Epithelial cell of proximal tubule (primary cell): Measurements from ENCODE around the gene OR1E1. TPM values are rescaled to one million over a fixed set of nuclear protein-coding genes. Genes with fewer than 3 reads are reported as not detected.
"Not testable (repeated sequence)": the region's sequence is repeated elsewhere in the genome, so short reads cannot be mapped to it uniquely, and the experiment has no call there.

Source experiments
- DNase-seq: peaks from one replicate; pipeline ENCODE4 v3.0.0-alpha.2; 2011; ENCODE audit warnings: low read depth
- H3K4me3 ChIP-seq: 2 replicates; pipeline ENCODE4 v1.5.1; 2011; ENCODE audit warnings: low read depth, mild to moderate bottlenecking, low read length
- total RNA-seq: library from RNA; depleted of rRNA; stranded (reverse); fragments of >200 nt; gene quantifications from 2 replicates; pipeline ENCODE4 v1.2.3, GENCODE V29; 2015
- TF ChIP-seq, protein P1 (sequence below): conservative IDR thresholded peaks from 2 replicates; pipeline ENCODE4 v1.5.1; 2012; ENCODE audit warnings: low read depth, mild to moderate bottlenecking, low read length

Gene OR1E1, protein sequence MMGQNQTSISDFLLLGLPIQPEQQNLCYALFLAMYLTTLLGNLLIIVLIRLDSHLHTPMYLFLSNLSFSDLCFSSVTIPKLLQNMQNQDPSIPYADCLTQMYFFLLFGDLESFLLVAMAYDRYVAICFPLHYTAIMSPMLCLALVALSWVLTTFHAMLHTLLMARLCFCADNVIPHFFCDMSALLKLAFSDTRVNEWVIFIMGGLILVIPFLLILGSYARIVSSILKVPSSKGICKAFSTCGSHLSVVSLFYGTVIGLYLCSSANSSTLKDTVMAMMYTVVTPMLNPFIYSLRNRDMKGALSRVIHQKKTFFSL
- not detected in 2 replicates for total RNA-seq

DNA sequence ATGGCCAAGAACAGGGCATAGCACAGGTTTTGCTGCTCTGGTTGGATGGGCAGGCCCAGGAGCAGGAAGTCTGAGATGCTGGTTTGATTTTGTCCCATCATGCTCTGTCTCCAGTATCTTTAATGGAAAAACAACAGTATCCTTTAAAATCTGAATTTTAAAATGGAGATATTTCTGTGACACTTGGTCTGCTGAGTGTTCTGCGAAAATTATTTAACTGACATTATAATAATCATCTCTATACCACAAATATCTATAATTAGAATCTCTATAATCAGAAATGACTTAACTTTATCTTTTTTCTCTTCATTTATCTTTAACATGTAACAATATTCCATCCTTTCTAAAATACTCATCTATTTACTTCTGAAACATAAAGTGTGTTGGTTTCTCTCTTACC, at the start of gene OR1E1:
TSS of gene OR1E1 (minus strand) at position 101 of the 400 bp plus-strand sequence. CDS start at position 101, 0 bp downstream.
- TF ChIP-seq, protein P1, sequence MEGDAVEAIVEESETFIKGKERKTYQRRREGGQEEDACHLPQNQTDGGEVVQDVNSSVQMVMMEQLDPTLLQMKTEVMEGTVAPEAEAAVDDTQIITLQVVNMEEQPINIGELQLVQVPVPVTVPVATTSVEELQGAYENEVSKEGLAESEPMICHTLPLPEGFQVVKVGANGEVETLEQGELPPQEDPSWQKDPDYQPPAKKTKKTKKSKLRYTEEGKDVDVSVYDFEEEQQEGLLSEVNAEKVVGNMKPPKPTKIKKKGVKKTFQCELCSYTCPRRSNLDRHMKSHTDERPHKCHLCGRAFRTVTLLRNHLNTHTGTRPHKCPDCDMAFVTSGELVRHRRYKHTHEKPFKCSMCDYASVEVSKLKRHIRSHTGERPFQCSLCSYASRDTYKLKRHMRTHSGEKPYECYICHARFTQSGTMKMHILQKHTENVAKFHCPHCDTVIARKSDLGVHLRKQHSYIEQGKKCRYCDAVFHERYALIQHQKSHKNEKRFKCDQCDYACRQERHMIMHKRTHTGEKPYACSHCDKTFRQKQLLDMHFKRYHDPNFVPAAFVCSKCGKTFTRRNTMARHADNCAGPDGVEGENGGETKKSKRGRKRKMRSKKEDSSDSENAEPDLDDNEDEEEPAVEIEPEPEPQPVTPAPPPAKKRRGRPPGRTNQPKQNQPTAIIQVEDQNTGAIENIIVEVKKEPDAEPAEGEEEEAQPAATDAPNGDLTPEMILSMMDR = no peak
- H3K4me3 ChIP-seq = no peak within 1 kb of the TSS
- DNase-seq = no peak

- no peak for DNase-seq
- H3K4me3 ChIP-seq = no peak overlapping the region
- TF ChIP-seq, protein P1 = peak; percentile 32
Observed at GRCh38 chr17:3447625-3448024, 49.4 kb upstream of the OR1E1 start.

GRCh38 chr17:3440451-3440850, 42.2 kb upstream of the OR1E1 start:
- TF ChIP-seq, protein P1 = no peak
- H3K4me3 ChIP-seq = no peak overlapping the region
- no peak for DNase-seq

DNA sequence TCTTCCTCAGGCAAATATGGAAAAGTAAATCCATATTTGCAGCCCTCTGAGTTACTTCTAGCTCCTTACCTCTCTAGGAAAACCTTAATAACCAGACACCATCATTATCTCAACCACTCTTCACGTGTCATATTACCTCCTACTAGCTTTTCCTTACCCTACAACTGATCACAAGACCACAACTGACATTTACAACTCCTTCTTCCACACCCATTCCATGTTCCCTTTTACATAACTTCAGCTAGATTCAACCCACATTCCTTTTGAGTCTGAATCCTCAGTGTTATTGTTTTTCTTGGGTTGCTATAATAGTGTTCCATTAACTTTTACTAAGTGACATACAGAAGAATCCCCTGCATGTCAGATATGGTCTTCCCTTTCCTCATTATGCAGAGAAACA, 40.2 kb upstream of the OR1E1 start:
- no peak for DNase-seq
- TF ChIP-seq, protein P1 = no peak
- H3K4me3 ChIP-seq = no peak overlapping the region

GRCh38 chr17:3433741-3434140, 35.5 kb upstream of the OR1E1 start, which contains the start of gene OR1E2:
Gene OR1E2, minus strand, starts transcription at chr17:3433841. Its CDS starts 0 bp downstream, at chr17:3433841.
- H3K4me3 ChIP-seq = no peak within 1 kb of the TSS
- no peak for DNase-seq
- TF ChIP-seq, protein P1 = no peak

- not testable (repeated sequence) for H3K4me3 ChIP-seq, DNase-seq
Observed at GRCh38 chr17:3433215-3433614, 35.0 kb upstream of the OR1E1 start.

DNA sequence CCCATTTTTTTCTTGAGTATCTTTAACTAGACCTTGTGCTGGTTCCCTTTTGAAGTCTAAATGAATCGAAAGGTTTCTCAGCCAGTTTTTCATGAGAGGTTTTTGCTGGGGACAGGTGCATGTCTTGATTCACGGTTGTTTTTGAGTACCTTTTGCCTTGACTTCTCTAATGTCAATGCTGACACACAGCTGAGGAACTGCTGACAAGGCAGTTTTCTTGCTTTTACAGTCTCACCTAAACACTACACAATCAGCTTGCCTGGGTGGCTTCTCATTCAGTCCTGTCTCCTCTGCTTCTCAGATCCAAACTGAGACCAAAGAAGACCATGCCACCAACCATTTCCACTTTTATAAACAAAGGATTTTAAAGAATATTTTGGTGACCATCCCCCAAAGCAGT, 20.0 kb upstream of the OR1E1 start:
- H3K4me3 ChIP-seq = no peak overlapping the region
- no peak for DNase-seq
- TF ChIP-seq, protein P1 = no peak
